Endometrium (tissue), 2 donors: ENCODE measurements around the gene STK11IP.

Source experiments
- FAIRE-seq: peaks from 2 replicates; lab custom pipeline; 2012; peaks lifted over from hg19 to GRCh38; lab: Jason Lieb, UNC
- donor health status: control.
- donor health status: control.

The STK11IP gene

DNA sequence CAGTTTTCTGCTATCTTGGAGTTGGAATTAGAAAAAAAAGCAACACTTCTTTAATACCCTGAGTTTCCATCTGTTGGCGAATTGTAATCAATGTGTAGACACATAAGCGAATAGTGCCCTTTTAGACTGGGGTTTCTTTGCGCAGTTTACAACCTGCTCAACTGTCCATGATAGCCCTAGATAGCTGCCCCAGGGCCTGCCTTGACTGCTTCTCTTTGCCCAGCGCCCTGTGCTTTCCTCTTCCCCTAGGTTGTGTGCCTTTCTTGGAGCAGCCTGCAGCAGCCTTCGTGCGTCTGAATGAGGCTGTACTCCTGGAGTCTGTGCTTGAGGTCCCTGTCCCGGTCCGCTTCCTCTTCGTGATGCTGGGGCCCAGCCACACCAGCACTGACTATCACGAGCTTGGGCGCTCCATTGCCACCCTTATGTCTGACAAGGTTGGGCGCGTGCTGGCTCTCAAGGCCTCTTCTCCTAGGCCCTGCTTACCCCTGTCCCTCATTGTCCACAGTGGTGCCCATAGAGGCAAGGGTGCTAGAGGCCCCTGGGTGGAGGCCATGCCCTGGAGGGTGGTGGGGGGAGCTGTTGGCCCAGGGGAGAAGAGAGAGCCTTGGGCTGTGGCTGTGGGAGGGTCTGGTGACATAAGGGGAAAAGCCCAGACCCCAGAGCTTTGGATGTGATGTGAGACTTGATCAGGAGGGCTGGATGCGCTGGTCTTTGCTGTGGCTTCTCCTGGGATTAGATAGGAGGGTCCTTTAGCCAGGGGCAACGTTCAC lies 36.7 kb downstream of the STK11IP start:
- FAIRE-seq: no peak

DNA sequence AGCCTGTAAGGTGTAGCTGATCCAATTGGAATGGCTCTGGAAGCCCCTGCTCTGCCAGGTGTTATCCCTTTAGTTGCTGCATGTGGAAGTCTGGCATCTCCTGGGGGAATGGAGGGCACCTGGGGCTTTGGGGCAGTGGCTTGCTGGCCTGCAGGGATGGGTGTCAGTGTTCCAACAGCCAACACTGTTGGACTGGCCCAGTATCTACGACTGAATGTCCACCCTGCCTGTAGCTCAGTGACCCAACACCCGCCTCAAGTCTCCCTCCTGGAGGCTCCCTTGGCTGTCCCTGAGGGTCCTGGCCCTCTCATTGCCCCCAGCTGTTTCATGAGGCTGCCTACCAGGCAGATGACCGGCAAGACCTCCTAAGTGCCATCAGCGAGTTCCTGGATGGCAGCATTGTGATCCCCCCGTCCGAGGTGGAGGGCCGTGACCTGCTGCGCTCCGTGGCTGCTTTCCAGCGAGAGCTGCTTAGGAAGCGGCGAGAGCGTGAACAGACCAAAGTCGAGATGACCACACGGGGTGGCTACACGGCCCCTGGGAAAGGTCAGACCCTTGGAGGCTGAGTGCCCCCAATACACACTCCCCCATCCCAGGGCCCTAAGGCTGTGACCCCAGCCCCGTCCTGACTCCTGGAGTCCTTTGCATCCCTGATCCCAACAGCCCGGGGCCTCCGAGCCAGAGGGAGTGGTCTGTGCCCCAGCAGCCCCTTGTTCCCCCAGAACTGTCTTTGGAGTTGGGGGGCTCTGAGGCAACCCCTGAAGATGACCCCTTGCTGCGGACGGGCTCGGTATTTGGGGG lies 37.5 kb downstream of the STK11IP start:
- no peak for FAIRE-seq

DNA sequence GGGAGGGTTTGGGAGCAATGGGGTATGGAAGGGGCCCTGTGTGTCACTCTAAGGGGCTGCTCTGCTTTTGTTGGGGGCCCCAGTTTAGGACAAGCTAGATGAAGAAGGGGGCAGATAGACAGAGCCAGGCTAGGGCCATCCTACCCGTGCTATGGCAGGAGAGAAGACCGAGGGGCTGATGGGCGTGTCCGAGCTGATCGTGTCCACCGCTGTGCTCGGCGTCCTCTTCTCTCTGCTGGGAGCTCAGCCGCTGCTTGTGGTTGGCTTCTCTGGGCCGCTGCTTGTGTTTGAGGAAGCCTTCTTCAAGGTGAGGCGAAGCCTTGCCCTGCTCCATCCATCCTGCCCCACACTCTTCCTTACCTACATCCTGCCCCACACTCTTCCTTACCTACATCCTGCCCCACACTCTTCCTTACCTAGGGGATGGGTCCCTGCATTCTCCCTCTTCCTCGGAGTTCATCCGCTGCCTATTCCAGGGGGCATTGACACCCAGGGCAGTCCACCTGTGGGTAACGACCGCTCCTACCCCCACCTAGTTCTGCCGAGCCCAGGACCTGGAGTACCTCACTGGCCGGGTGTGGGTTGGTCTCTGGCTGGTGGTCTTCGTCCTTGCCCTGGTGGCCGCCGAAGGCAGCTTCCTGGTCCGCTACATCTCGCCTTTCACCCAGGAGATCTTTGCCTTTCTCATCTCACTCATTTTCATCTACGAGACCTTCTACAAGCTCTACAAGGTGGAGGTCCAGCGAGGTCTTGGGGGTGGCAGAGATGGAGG lies 38.7 kb downstream of the STK11IP start:
- no peak for FAIRE-seq

DNA sequence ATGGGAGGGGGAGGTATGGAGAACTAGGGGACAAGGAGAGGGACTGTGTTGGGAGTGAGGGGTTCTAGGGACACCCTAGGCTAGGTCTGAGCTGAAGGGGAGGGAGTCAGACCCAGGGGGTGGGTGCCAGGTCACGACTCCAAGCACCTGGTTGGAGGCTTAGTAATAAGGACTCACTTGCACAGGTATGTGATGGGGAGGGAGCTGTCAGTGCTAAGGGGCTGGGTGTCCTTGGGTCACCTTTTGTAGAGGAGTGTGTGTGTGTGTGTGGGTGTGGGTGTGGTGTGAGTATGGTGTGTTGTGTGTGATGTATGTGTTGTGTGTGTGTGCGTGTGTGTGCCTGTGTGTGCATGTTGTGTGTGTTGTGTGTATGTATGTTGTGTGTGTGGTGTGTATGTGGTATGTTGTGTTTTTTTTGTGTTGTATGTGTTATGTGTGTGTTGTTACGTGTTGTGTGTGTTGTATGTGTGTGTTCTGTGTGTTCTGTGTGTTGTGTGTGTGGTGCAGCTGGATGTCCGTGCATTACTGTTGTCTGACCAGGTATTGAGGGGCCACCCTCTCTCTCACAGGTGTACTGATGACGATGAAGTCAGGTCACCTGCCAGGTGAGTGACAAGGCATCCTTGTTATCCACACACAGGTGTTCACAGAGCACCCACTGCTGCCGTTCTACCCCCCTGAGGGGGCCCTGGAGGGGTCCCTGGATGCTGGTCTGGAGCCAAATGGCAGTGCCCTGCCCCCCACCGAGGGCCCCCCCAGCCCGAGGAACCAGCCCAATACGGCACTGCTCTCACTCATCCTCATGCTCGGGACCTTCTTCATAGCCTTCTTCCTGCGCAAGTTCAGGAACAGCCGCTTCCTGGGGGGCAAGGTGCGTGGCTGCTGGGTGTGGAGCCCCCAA lies 39.5 kb downstream of the STK11IP start:
- FAIRE-seq: no peak

DNA sequence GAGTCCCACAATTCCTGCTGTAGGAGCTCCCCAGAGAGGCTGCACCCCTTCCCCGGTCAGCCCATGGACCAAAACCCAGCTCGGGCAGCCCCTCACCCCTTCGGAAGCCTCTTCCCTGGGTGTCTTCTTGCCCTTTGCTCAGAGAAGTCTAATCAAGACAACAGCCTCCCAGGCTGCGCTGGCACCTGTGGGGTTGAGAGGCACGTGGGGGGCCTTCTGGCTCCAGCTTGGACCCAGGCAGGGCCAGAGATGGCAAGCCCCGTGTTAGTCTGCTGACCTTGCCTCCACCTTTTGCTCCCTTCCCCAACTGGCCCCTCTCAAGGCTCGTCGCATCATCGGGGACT lies 40.2 kb downstream of the STK11IP start:
- no peak for FAIRE-seq

DNA sequence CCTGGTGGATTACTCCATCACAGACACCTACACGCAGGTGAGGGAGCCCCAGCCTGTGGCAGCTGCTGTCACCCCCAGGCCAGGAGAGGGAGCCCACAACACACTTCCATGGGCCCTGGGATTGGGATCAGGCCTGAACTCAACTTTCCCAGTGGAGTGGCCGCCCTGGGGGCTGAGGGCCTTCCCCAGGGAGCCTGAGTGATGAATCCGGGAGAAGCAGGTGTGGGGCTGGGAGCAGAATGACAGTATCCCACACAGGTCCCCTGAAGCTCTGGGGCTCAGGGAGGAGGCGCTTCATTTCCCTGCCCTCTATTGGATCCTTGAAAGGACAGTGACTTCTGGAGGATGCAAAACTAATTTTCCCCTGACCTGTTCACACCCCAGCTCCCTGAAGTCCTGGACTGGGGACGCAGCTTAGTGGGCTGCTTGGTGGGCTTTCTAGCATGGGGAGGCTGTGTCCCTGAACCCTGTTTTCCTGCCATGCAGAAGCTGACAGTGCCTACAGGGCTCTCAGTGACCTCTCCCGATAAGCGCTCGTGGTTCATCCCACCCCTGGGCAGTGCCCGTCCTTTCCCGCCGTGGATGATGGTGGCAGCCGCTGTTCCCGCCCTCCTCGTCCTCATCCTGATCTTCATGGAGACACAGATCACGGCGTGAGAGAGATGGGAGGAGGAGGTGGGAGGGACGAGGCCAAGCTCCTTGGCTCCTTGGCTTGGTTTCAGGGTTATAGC lies 40.7 kb downstream of the STK11IP start:
- no peak for FAIRE-seq

DNA sequence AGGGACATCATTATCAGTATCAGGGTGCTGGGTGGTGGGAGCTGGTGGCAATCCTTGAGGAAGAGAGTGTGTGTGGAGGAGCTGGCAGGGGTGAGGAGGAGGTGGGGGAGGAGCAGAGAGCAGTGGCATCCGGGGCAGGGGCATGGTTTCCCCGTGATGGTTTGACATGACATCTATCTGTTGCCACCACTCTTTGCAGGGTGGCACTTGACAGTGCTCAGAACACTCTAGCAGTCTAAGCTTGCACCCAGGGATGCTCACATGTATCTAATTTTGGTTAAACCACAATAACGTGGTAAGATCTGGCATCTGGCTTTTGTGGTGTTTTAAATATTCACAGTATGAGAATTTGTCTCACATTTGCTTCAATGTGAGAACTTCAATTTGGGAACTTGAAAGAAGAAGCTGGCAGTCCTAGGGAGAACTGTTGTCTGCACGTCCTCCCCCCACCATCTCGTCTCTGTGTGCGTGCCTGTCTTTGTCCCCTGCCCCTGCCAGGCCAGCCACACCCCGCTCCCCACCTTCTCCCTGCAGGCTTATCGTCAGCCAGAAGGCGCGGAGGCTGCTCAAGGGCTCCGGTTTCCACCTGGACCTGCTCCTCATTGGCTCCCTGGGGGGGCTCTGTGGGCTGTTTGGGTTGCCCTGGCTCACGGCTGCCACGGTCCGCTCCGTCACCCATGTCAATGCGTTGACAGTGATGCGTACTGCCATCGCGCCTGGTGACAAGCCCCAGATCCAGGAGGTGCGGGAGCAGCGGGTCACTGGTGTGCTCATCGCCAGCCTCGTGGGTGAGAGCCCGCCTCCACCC lies 41.5 kb downstream of the STK11IP start:
- FAIRE-seq: no peak

DNA sequence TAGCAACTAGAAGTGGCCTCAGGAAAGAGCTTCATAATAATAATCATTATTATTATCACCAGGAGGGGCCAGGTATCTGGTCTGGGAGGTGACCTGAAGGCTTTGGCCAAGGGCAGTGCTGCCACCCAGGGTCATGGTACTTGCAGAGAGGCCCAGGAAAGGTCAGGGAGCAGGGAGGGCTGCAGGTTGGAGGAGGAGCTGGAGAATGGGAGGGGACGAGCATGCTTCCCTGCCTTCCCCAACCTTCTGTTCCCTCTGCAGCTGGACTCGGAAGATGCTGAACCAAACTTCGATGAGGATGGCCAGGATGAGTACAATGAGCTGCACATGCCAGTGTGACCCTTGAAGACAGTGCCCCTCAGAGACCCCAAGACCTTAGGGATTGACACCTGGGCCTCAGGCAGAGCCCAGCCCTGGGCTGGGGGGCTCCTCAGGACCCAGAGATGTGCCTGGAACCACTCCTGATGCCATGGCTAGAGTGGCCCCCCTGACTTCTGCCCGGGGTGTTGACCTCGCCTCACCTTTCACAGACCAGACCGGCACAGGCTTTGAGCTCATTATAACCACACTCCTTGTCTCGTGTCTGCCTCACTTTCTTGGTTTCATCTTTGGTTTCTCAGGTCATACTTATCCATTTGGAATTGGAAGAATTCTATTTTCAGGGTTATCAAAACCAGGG lies 43.9 kb downstream of the STK11IP start:
- no peak for FAIRE-seq

DNA sequence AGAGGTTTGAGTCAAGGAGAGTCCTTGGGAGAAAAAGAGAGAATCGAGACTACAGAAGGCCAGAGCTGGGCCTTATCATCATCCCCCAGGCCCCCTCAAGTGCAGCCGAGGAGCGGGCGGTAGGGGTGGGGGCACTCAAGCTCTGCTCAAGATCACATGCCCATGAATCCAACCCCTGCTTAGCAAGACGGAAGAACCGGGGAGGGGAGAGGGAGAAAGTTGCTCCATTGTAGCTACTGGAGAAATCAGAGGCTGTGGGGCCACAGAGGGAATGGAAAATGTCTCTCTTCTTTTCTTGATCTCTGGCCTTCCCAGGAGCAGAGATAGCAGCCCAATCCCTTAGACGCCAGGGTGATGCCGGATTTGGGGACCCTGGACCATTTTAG lies 44.4 kb downstream of the STK11IP start:
- FAIRE-seq: no peak

DNA sequence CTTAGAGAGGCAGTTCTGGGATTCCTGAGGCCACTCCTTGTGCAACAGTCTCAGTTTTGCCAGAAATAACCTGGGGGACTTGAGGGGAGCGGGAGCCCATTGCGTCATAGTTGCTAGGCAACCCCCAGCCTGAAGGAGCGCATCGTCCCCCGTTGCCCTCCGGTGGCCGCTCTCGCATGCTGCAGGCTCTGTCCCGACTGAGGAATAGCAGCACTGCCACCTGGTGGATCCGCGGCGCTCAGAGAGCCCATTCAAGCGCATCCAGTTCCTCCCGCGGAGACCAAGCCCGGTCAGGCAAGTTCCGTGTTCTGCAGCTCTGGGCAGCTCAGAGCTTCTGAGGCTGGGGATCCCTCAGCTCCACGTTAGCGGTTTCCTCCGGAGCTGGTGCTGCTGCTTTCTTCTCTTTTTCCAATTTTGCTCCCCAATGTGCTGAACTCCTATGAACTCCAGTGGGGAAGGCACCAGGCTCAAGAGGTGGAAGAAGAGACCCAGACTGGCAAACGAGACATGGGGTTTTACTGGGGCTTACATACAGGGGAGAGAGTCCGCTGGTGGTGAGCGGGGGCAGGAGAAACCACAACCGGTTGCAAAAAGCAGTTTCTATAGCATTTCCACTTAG lies 44.9 kb downstream of the STK11IP start:
- FAIRE-seq: peak; percentile 72

DNA sequence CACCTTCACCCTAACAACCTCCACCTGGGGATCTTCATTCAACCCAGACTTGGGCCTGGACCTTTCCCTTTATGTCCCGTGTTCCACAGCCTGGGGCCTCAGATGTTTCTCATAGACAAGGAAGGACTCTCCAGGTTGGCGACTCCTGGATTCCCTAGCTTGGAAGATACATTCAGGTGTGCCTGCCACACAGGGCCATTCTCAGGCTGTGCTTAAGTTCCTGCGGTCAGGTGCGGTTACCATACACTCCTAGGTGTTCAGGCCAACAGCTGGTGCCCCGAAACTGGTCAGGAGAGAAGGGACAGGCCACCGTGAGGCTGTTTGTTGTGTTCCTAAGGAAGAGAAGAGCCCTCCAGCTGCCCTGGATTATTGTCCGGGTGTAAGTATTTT lies 45.4 kb downstream of the STK11IP start:
- FAIRE-seq: no peak

DNA sequence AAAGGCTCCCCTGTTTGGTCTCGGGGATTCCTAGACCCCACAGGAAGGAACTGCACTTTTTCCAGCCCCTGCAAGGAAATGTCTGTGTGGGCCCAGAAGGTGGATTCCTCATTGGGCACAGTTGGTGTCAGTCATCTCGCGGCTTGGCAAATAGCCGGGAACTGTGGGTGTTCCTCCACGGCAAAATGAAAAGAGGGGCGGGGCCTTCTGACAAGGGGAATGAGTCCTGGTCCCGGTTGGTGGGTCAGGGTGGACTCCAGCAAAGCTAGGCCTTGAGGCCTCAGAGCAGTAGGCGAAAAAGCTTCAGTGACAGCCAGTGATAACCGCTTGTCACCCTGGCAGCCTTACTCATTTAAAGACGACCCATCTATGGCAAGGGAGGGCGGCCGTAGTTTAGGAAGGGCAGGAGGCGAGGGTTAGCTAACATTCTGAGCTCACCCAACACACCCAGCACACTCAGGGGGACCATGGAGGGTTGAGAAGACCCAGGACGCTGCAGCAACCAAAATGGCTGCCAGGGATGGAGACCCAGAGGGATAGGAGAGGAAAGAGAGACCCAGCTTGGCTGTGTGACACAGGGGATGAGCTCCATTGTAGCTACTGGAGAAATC lies 46.2 kb downstream of the STK11IP start:
- FAIRE-seq: no peak

DNA sequence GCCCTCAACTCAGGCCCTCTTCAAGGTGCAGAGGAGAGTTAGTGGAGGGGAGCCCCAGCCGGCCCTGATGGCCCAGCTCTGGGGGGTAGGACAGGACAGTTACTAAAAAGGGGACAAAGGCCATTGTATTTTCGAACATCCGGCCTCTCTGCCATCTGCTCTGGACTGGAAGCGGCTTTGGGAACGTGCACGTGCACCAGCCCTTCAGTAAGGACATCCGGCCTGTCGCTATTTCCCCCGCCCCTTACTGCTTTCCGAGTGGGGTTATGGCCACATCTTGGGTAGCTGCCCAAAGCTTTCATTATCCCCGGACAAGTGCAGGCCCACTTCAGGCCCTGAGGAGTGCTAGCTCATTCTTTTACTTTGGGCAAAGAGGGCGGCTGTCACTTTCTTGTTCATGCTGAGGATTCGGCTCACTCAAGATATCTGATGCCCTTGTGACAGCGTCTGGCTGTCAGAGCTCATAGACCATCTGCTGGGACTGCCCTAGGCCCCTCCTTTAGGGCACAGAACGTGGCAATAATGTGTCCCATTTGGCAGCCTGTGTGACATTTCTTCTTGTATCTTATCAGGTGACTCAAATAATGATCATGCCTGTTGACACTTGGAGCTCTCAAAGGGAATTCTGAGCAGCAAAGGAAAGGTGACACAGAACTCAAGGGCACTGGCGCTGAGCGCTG lies 47.3 kb downstream of the STK11IP start:
- FAIRE-seq: no peak

DNA sequence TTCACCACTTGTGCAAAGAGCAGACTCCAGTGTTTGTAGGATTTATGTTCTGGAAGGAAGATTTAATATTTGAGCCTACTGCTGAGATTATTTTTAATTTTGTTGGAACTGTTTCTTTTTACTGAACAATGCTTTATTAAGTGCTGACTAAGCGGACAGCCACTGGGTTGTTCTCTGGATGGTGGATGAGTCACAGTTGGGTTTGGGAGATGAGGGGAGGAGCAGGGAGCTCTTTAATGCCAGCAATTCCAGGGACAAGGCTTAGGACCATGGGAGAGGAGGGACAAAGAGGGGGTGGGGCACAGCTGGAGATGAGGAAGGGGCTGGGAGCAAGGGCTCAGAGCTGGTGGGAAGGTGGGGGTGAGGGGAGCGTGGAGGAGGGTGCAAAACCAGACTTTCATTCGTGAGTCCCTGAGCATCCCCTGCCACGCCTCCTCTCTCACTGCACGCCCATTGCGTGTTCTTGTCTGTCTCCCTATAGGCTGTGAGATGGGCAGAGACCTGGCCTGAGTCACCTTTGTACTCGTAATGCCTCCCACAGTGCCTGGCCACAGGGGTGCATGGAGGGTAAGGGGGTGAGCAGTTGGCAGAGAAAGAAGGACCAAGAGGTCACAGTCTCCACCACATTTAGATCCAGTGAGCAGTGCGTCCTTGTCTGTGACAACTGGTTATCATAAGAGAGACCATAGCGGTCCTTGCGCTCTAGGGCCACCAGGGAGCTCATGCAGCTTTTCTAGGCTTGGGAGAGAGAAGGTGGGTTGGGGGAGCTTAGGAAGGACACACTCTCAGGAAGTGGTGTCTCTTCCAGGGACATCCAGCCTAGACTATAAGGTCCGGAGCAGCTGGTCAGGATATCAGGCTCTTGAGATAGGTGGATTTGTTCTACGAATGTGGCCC lies 48.2 kb downstream of the STK11IP start:
- FAIRE-seq: no peak

DNA sequence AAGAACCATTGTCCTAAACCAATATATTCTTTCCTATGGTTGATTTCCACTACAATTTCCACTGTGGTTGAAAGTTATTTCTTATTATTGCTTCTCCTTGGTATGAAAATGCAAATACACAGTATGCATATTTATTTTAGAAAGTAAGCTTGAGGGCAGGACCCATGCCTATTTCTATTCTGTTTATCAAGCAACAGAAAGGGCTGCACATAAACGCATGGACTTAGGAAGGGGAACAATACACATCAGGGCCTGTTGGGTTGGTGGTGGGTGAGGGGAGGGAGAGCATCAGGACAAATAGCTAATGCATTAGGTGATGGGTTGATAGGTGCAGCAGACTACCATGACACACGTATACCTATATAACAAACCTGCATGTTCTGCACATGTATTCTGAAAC lies 50.5 kb downstream of the STK11IP start:
- FAIRE-seq: no peak

DNA sequence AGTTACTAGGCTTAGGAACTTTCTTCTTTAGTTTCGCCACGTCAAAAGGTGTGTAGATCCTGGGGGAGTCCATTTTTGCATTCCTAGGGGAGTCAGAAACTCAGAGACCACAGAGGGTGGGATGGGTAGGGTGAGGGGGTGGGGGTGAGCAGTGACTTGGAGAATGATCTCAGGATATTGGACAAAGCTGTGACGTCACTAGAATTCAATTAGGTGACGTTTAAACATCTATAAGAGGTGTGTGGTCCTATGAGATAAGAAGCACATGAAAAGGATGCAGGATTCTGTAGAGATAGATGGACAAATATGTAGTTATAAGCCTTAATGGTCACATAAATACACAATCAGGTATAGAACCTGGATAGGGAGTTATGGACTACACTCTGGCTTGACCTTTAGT lies 51.3 kb downstream of the STK11IP start:
- FAIRE-seq: no peak
